Endothelial cell of umbilical vein (primary cell): Measurements from ENCODE around the gene R3HDM2. TPM values are rescaled to one million over a fixed set of nuclear protein-coding genes. Genes with fewer than 3 reads are reported as not detected.
"Not testable (repeated sequence)": the region's sequence is repeated elsewhere in the genome, so short reads cannot be mapped to it uniquely, and the experiment has no call there.

ENCODE experiments used
- BruUV-seq: library from RNA; stranded (reverse); fragments of 400-500 nt; replicated peaks from 2 replicates; lab custom pipeline; 2021; lab: Mats Ljungman, UMichigan
- CTCF ChIA-PET: fragments of 300-600, 350-600 bp; sonication (Branson Sonifier 250); formaldehyde crosslinking; loops from one replicate; lab custom pipeline; 2021; ENCODE audit warnings: antibody characterized with exemption, inconsistent platforms; lab: Charles Lee
- POLR2A ChIA-PET: fragments of 300-600, 350-600 bp; sonication (Branson Sonifier 250); formaldehyde crosslinking; loops from one replicate; lab custom pipeline; 2021; ENCODE audit warnings: antibody characterized with exemption, inconsistent platforms; lab: Charles Lee
- DNase-seq: peaks from one replicate; pipeline ENCODE4 v3.0.0-alpha.2; 2011; ENCODE audit warnings: low read depth, low spot score
- FAIRE-seq: peaks from 2 replicates; lab custom pipeline; 2011; peaks lifted over from hg19 to GRCh38; lab: Jason Lieb, UNC
- H2AFZ ChIP-seq: 2 replicates; pipeline ENCODE4 v1.6.0; 2012; ENCODE audit warnings: low read depth, low read length, control low read depth, inconsistent platforms
- H3K27ac ChIP-seq: 2 replicates; pipeline ENCODE4 v1.5.1; 2011; ENCODE audit warnings: low read depth, mild to moderate bottlenecking, control low read depth, low read length, moderate library complexity; ENCODE audit not compliant: insufficient read depth
- H3K27me3 ChIP-seq, 2 experiments: 2 replicates each; pipeline versions ENCODE4 v1.6.0 to v1.6.1; 2011; ENCODE audit warnings: low read length in 2 of 2, mixed read lengths in 1 of 2; ENCODE audit not compliant: control insufficient read depth in 2 of 2, insufficient read depth in 2 of 2
- H3K36me3 ChIP-seq, 2 experiments: 2 replicates in 1 of 2; 3 replicates in 1 of 2; pipeline ENCODE4 v1.5.1; 2011; ENCODE audit warnings: low read length in 2 of 2, mild to moderate bottlenecking in 1 of 2, moderate library complexity in 1 of 2; ENCODE audit not compliant: control insufficient read depth in 2 of 2, insufficient read depth in 2 of 2; ENCODE audit errors: extremely low read depth in 1 of 2
- H3K4me1 ChIP-seq: 3 replicates; pipeline ENCODE4 v1.5.1; 2011; ENCODE audit warnings: mild to moderate bottlenecking, low read length; ENCODE audit not compliant: control insufficient read depth, insufficient read depth; ENCODE audit errors: extremely low read depth
- H3K4me2 ChIP-seq: 2 replicates; pipeline ENCODE4 v1.6.1; 2011; ENCODE audit warnings: low read length, control low read depth, mixed read lengths; ENCODE audit not compliant: insufficient read depth
- H3K4me3 ChIP-seq, 3 experiments: fragments of 200-600 bp in 1 of 3; sonication (generic), shearing (Covaris generic) in 1 of 3; replicated peaks in 1 of 3; 2 replicates each; pipeline ENCODE4 v1.5.1; 2011 to 2016; ENCODE audit warnings: control low read depth in 3 of 3, low read length in 3 of 3, mild to moderate bottlenecking in 2 of 3, inconsistent platforms in 1 of 3, low read depth in 1 of 3, moderate library complexity in 1 of 3; ENCODE audit not compliant: insufficient read depth in 1 of 3
- H3K79me2 ChIP-seq: 2 replicates; pipeline ENCODE4 v1.6.0; 2012; ENCODE audit warnings: low read length, inconsistent platforms; ENCODE audit not compliant: control insufficient read depth, insufficient read depth
- H3K9ac ChIP-seq: replicated peaks from 2 replicates; pipeline ENCODE3; 2011; ENCODE audit warnings: low read length, control low read depth; ENCODE audit not compliant: insufficient read depth; ENCODE audit errors: extremely low read depth
- H3K9me1 ChIP-seq: replicated peaks from 3 replicates; pipeline ENCODE4 v1.6.0; 2011; ENCODE audit warnings: mild to moderate bottlenecking, low read length; ENCODE audit not compliant: control insufficient read depth, insufficient read depth; ENCODE audit errors: extremely low read depth
- H3K9me3 ChIP-seq: replicated peaks from 2 replicates; pipeline ENCODE4 v1.5.1; 2012; ENCODE audit warnings: low read length, inconsistent platforms; ENCODE audit not compliant: control insufficient read depth, insufficient read depth
- H4K20me1 ChIP-seq: replicated peaks from 2 replicates; pipeline ENCODE3; 2011; ENCODE audit warnings: mild to moderate bottlenecking, low read length; ENCODE audit not compliant: control insufficient read depth, insufficient read depth; ENCODE audit errors: extremely low read depth
- FOS ChIP-seq: IDR thresholded peaks from 2 replicates; pipeline ENCODE4 v1.6.1; 2011; ENCODE audit warnings: mild to moderate bottlenecking, low read length, moderate library complexity, borderline replicate concordance; ENCODE audit not compliant: insufficient read depth
- GATA2 ChIP-seq: IDR thresholded peaks from 2 replicates; pipeline ENCODE4 v1.7.0; 2011; ENCODE audit warnings: low read depth, mild to moderate bottlenecking, moderate library complexity, mixed read lengths, low read length; ENCODE audit not compliant: insufficient read length, insufficient read depth
- POLR2AphosphoS5 ChIP-seq: IDR thresholded peaks from 2 replicates; pipeline ENCODE4 v1.6.1; 2012; ENCODE audit warnings: low read depth, mild to moderate bottlenecking, control low read depth, low read length, moderate library complexity; ENCODE audit not compliant: insufficient read depth
- dilution Hi-C: fragments of 300-500 bp; cut with MboI; formaldehyde crosslinking; loops from one replicate; pipeline ENCODE4 v1.15.0; 2019; ENCODE audit warnings: low sequenced_read_pairs; ENCODE audit not compliant: extremely low pct_ligation_motif_present
- intact Hi-C: fragments of 100-400 bp; cut with micrococcal nuclease; formaldehyde crosslinking; loops from one replicate; pipeline ENCODE4 v1.10.0; 2022
- polyA plus RNA-seq, 4 experiments: library from polyadenylated mRNA; depleted of rRNA in 3 of 4; stranded (reverse) in 3 of 4; unstranded in 1 of 4; fragments of >200 nt; gene quantifications; 2 replicates each; pipeline versions ENCODE4 v1.2.1 to v1.2.3, GENCODE V29; 2011 to 2012; ENCODE audit warnings: missing spikeins in 1 of 4
- total RNA-seq: library from RNA; stranded (reverse); gene quantifications from 2 replicates; pipeline ENCODE4 v1.2.3, GENCODE V29; 2021
- TF ChIP-seq, protein P1 (sequence below): IDR thresholded peaks from 2 replicates; pipeline ENCODE4 v1.6.1; 2011; ENCODE audit not compliant: insufficient read depth, insufficient read length

R3HDM2 gene
- total and polyA plus RNA-seq, 2 donors (not counting 3 experiments of a cell fraction or from before 2014, with no cell fraction given): 26.1 to 31.3 TPM

DNA sequence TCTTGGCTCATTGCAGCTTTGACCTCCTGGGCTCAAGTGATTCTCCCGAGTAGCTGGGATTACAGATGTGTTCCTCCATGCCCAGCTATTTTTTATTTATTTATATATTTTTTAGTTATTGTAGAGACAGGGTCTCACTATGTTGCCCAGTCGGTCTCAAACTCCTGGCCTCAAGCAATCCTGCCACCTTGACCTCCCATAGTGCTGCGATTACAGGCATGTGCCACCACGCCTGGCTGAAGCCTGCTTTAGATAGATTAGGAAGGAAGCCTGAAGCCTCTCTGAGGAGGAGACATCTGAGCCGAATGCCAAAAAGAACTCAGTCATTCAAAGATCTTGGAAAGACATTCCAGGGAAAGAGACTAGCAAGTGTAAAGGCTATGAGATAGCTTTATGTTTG, 13.9 kb upstream of the R3HDM2 start:
- TF ChIP-seq POLR2AphosphoS5: no peak
- TF ChIP-seq GATA2: no peak
- TF ChIP-seq, protein P1, sequence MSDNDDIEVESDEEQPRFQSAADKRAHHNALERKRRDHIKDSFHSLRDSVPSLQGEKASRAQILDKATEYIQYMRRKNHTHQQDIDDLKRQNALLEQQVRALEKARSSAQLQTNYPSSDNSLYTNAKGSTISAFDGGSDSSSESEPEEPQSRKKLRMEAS: no peak
- TF ChIP-seq FOS: no peak
- no peaks in the 10 kb centered on the region for H3K9me1 ChIP-seq
- DNase-seq (no peak), FAIRE-seq (no peak)
- peaks cover 0 to under 1% of the 10 kb centered on the region in 2 experiments for H3K27me3 ChIP-seq
- H3K4me2 ChIP-seq: no peak overlapping the region
- H2AFZ ChIP-seq: no peak overlapping the region
- H3K4me3 ChIP-seq: no peak overlapping the region
- intact Hi-C loops: no loop called here
- H3K9me3 ChIP-seq: no peaks in the 10 kb centered on the region
- no peaks in the 10 kb centered on the region for H3K36me3 ChIP-seq
- dilution Hi-C loops: no loop called here
- POLR2A ChIA-PET: no interaction called here
- H3K79me2 ChIP-seq: no peaks in the 10 kb centered on the region
- H3K27ac ChIP-seq: no peak overlapping the region
- H3K4me1 ChIP-seq: no peaks in the 10 kb centered on the region
- no peak overlapping the region for H3K9ac ChIP-seq
- CTCF ChIA-PET: interaction anchor here (0.7 to 2.7 kb wide), 7 partner anchors 8 to 195 kb away, joined by 3 to 8 read pairs (median 3); partner anchors contain the start of gene INHBE
- no TSS peak for BruUV-seq
- no peaks in the 10 kb centered on the region for H4K20me1 ChIP-seq

GRCh38 chr12:57444337-57444736, 13.5 kb upstream of the R3HDM2 start:
- H3K27me3 ChIP-seq, H2AFZ ChIP-seq, H3K4me2 ChIP-seq, BruUV-seq, H3K9me3 ChIP-seq, H3K79me2 ChIP-seq, H3K9ac ChIP-seq, H3K4me3 ChIP-seq, POLR2A ChIA-PET, H4K20me1 ChIP-seq, H3K9me1 ChIP-seq, H3K36me3 ChIP-seq, H3K4me1 ChIP-seq, H3K27ac ChIP-seq, FAIRE-seq, dilution Hi-C loops, DNase-seq, intact Hi-C loops: not testable (repeated sequence)
- CTCF ChIA-PET: interaction anchor here (0.7 to 2.7 kb wide), 6 partner anchors 8 to 184 kb away, joined by 3 to 8 read pairs (median 4); partner anchors contain the start of gene INHBE
